Measurements from ENCODE around the gene SFT2D3. TPM values are rescaled to one million over a fixed set of nuclear protein-coding genes. Genes with fewer than 3 reads are reported as not detected.
A peak's percentile ranks its signal among the peaks of the same experiment; 100 is the strongest.

Gene SFT2D3
- total RNA-seq, 2 donors from 2014 or later = 6.0 to 7.5 TPM

DNA sequence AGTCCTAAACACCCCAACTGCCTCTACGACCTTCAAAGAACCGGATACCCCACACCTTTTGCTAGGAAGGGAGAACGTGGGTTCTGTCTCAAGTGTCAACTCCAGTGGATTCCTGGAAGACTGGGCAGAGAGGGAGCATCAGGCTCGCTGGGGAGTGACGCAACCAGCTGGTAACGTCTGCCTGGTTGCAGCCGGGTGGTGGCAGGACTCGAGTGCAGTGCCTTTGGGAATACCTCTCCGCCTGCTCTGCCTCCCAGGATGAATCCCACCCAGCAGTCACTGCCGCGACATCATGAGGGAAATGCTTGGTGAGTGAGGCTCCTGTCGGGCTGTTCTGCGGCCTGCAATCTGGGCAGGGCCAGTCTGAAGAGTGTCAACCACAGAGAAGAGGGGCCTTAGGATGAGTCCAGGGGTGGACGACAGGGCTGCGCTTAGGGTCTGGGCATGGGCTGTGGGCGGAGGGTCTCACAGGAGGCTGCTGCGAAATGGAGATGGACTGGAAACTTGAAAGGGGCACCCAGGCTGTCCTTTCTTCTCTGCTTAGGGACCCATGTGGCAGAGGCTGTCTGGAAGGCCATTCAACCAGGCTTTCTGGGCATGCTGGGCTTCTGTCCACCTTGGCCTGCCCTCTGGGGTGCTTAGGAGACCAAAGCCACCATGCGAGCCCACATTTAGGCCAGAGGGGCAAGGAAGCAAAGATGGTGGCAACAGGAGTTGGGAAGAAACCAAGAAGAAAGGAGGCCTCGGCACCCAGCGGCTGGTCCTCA is 42.5 kb upstream of the SFT2D3 start:
- TF ChIP-seq, protein P1, sequence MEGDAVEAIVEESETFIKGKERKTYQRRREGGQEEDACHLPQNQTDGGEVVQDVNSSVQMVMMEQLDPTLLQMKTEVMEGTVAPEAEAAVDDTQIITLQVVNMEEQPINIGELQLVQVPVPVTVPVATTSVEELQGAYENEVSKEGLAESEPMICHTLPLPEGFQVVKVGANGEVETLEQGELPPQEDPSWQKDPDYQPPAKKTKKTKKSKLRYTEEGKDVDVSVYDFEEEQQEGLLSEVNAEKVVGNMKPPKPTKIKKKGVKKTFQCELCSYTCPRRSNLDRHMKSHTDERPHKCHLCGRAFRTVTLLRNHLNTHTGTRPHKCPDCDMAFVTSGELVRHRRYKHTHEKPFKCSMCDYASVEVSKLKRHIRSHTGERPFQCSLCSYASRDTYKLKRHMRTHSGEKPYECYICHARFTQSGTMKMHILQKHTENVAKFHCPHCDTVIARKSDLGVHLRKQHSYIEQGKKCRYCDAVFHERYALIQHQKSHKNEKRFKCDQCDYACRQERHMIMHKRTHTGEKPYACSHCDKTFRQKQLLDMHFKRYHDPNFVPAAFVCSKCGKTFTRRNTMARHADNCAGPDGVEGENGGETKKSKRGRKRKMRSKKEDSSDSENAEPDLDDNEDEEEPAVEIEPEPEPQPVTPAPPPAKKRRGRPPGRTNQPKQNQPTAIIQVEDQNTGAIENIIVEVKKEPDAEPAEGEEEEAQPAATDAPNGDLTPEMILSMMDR (IDR thresholded peaks at IDR 0.05) = no peak
- no peaks in the 10 kb centered on the region for H3K36me3 ChIP-seq
- peak overlapping the region in 1 of 2 donors; percentile 24 for H3K9ac ChIP-seq (ENCODE audit: low read depth in 2 of 2, low read length in 2 of 2)
- no peaks in the 10 kb centered on the region for H3K9me3 ChIP-seq
- intact Hi-C loops (cut with DNase I) = no loop called here
- H3K27me3 ChIP-seq = peaks cover 10% of the 10 kb centered on the region
- peak overlapping the region; percentile 17 for H3K27ac ChIP-seq
- H3K4me3 ChIP-seq = no peak overlapping the region
- H3K4me1 ChIP-seq = no peaks in the 10 kb centered on the region
- no peak for DNase-seq

DNA sequence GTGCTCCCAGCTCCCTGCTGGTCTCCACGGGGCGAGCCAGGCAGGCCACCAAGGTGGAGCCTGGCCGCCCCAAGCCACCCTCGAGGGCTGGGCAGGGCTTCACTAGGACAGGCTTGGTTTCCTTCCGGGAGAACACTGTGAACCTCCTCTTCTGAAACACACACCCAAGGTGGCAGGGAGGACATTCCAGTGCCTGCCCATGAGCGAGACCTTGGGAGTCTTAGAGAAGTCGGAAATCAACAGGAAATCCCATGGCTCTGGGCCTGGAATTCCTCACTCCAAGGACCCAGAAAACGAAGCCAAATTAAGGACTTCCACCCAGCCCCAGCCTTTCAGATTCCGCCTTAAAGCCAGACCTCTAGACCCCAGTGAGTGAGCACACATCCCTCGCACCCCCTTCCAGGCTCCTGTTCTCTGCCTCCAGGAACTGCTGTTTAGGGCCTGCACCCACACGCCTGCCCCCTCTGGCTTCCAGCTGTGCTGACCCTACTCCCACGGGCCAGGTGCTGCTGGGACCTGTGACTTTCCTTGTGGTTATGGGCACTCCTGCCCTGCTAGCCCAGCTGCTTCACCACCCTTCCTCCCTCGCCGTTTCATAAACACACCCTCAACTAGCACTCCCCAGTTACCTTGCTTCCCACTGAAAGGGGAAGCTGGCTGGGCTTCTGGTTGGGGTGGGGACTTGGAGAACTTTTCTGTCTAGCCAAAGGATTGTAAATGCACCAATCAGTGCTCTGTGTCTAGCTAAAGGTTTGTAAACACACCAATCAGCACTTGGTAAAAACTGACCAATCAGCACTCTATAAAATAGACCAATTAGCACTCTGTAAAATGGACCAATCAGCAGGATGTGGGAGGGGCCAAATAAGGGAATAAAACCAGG is 41.6 kb upstream of the SFT2D3 start:
- H3K4me3 ChIP-seq = no peak overlapping the region
- no peaks in the 10 kb centered on the region for H3K36me3 ChIP-seq
- peaks cover 18% of the 10 kb centered on the region for H3K27me3 ChIP-seq
- no peaks in the 10 kb centered on the region for H3K4me1 ChIP-seq
- TF ChIP-seq, protein P1 (IDR thresholded peaks at IDR 0.05) = no peak
- H3K9ac ChIP-seq (ENCODE audit: low read depth in 2 of 2, low read length in 2 of 2) = peak overlapping the region in 1 of 2 donors; percentile 24
- no peaks in the 10 kb centered on the region for H3K9me3 ChIP-seq
- intact Hi-C loops (cut with DNase I) = no loop called here
- H3K27ac ChIP-seq = peak overlapping the region; percentile 17
- no peak for DNase-seq

DNA sequence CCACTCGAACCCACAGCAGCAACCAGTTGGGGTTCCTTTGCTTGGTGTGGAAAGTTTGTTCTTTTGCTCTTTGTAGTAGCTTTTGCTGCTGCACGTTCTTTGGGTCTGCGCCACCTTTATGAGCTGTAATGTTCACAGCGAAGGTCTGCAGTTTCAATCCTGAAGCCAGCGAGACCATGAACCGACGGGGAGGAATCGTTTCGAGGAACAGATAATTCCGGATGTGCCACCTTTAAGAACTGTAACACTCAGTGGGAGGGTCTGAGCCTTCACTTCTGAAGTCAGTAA is 41.1 kb upstream of the SFT2D3 start:
- H3K4me1 ChIP-seq = no peaks in the 10 kb centered on the region
- TF ChIP-seq, protein P1 (IDR thresholded peaks at IDR 0.05) = no peak

DNA sequence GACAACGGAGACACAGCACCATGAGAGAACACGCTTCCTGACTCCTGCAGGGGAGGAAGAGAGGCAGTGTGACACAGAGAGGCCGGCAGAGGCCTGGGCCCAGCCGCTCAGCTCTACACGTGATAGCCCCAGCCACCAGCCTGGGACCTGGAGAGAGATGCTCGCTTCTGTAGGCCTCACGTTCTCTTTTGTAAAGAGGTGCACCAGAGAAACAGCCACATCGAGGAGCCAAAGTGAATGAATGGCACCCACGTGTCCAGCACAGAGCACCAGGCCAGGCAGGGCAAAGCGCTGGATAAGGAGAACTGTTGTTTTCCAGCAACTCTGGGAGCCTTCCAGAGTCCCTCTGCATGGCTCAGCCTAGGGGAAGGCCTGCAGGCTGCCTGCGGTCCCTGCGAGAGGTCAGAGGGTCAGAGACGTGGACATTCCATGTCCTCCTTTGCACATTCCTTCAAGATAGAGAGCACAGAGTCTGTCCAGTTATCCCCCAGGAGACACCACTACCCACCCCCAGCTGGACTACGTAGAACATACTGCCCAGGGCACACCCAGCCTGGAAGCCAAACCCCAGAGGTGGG is 40.1 kb upstream of the SFT2D3 start:
- H3K36me3 ChIP-seq = no peaks in the 10 kb centered on the region
- H3K27ac ChIP-seq = no peak overlapping the region
- no peaks in the 10 kb centered on the region for H3K4me1 ChIP-seq
- H3K4me3 ChIP-seq = no peak overlapping the region
- H3K9me3 ChIP-seq = no peaks in the 10 kb centered on the region
- TF ChIP-seq, protein P1 (IDR thresholded peaks at IDR 0.05) = no peak
- no peak overlapping the region for H3K9ac ChIP-seq (ENCODE audit: low read depth in 2 of 2, low read length in 2 of 2)
- intact Hi-C loops (cut with DNase I) = no loop called here
- DNase-seq = no peak
- H3K27me3 ChIP-seq = peaks cover 23% of the 10 kb centered on the region

More for the DNA sequence above, 41.1 kb upstream of the SFT2D3 start:
- DNase-seq = no peak
- no peaks in the 10 kb centered on the region for H3K9me3 ChIP-seq
- no peaks in the 10 kb centered on the region for H3K36me3 ChIP-seq
- H3K27ac ChIP-seq = no peak overlapping the region
- no peak overlapping the region for H3K9ac ChIP-seq (ENCODE audit: low read depth in 2 of 2, low read length in 2 of 2)
- intact Hi-C loops (cut with DNase I) = no loop called here
- H3K4me3 ChIP-seq = no peak overlapping the region
- peaks cover 23% of the 10 kb centered on the region for H3K27me3 ChIP-seq

DNA sequence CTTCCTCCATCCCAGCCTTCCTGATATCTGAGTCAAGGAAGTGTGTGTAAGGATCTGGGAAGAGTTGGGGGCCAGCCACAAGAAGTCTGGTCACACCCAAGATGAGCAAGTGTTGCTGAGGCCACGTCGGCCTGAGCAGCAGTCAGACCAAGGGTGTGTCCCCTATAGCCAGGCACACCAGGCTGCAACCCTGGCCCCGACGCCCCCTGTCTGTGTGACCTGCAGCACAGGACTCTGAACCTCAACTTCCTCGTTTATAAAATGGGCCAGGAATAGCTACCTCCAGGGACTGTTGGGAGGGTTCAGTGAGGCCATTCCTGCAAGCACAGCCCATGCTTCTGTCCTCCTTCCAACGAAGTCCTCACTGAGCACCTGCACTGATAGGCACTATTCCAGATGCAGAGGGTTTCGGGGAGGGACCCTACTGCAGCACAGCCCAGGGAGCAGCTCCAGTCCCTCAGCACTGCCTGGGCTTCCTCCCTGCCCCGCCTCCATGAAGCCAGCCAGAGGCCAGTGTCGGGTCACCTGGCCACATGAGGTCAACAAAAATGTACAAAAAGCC is 39.3 kb upstream of the SFT2D3 start:
- intact Hi-C loops (cut with DNase I) = no loop called here
- Histone ChIP-seq H3K4me1 (no peaks in the 10 kb centered on the region), H3K36me3 (no peaks in the 10 kb centered on the region), H3K27ac (no peak overlapping the region), H3K9ac (ENCODE audit: low read depth in 2 of 2, low read length in 2 of 2) (no peak overlapping the region), H3K4me3 (no peak overlapping the region), H3K9me3 (no peaks in the 10 kb centered on the region), H3K27me3 (peaks cover 23% of the 10 kb centered on the region)
- DNase-seq = no peak
- TF ChIP-seq, protein P1 (IDR thresholded peaks at IDR 0.05) = no peak
